IPS DF 4.7 (cell line): ENCODE measurements around the gene HES3.

Experiments
- DNase-seq: peaks from one replicate; pipeline ENCODE4 v3.0.0-alpha.2; 2013; ENCODE audit warnings: low spot score; ENCODE audit errors: extremely low read depth

HES3 gene

DNA sequence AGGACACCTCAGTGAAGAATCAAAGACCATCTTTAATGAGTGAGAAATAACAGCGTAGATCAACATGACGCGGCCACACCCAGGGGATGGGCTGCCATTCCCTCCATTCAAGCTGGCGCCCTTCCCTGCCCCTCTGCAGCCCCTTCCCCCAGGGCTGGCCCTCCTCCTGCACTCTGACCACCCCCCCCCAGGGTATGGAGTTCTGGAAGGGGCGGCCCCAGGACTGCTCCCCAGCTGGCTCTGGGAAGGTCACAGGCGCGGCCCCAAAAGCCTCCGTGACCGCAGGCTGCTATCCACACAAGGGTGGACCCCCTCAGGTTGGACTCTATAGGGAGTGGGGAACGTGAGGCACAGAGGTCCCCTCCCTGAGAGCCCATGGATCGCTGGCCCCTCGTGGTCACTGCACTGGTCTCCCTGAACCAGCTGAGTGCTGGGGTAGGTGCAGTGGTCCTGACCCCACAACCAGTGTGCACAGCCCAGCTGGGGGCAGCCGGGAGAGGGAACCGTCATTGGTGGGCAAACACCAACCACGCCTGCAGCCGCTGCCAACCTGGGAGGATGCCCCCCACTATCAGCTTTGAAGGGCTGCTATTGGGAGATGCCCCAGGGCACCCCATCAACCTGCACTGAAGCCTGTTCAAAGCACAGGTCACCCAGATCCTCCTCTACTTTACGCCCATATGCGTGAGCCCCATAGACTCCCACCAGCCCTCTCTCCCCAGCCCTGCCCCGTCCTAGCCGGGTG is 33.0 kb downstream of the HES3 start:
- no peak for DNase-seq

DNA sequence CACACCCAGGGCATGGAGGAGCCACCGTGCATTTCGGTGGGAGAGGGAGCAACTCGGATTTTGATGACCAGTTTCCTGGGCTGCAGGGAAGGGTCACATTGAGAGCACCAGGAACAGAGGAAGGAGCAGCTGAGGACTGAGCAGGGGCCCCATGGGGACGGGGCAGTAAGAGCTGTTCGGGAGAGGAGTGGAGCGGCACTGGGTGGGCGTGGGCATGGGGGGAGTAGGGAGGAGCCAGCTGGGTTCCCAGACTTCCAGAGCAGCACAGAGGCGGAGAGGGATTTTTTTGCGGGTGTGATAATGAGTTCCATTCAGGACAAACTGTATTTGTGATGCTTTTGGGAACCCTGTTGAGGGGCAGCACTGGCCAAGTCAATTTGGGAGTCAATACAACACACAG is 34.3 kb downstream of the HES3 start:
- no peak for DNase-seq

DNA sequence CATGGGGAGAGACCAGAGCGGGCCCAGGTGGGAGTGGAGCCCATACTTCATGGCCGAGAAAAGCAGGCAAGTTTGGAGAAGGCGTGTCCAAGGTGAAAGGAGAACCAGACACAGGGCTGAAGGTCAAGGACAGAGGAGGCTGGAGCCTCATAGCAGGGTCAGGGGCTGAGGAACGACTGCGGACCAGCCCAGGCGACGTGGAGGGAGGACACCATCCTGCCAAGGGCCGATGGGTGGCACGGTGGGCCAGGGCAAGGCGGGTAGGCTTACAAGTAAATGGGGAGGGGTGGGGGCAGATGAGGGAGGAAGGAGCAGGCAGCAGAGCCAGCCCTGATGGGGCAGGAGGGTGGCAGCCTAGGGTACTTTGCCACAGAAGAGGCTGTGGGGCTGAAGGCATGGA is 35.1 kb downstream of the HES3 start:
- no peak for DNase-seq

DNA sequence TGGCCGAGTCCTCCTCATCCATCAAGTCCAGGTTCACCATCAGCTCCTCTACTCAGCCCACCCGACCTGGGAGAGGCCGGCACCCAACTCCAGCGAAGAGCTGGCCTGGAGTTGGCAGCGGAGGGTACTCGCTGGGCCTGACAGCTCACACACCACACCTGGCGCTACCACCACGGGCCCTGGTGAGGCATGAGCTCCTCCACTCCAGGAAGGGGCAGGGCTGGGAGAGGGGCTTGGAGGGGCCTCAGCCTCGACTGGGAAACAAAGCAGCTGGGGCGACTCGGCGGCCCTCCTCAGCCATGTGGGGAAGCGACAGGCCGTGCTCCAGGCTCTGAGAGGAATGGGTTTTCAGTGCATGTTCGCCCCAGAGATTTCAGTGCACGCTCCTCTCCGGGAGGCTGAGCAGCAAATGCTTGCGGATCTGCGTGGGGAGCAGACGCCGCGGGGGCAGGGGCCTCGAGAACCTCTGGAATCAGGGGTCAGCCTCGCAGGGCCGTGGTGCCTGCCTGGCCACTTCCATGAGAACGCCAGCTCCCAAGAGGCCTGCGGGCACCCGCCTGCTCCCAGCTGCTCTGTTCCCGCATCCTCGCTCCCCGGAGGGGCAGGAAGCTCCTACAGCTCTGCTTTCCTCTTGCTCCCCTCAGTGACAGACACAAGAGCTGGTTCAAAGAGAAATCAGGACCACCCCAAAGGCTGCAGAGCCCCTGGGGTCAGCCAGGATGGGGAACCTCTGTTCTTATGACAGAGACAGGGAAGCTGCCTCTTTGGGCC is 35.8 kb downstream of the HES3 start:
- DNase-seq, result no peak

DNA sequence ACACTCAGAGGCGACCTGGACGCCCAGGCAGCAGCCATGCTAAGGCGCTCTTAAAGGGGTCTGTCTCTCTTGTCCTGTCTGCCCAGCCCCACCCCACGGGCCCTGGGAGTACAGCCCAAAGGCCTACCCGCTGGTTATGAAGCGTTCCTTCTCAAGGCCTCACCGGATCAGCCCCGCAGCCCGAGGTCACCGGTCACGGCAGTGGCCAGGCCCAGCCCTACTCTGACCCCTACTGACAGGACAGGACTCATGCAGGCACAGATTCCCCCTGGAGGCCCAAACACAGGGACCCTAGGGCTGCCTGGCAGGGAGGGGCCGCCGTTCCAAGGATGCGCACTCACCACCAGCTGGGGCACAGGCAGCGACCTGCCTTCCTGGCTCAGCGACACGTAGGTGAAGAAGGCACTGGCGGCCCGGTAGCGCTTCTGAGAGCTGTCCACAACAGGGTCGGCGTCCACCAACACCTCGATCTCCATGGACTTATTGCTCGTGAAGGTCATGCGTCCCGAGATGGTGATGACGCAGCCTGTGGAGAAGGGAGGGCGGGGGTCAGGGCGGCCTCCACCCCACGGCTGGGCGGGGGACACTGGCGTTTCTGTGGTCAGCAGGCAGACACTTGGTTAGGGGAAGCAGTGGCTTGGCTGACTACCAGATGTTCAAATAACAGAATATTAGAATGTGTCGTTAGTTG is 36.9 kb downstream of the HES3 start:
- DNase-seq, result no peak

DNA sequence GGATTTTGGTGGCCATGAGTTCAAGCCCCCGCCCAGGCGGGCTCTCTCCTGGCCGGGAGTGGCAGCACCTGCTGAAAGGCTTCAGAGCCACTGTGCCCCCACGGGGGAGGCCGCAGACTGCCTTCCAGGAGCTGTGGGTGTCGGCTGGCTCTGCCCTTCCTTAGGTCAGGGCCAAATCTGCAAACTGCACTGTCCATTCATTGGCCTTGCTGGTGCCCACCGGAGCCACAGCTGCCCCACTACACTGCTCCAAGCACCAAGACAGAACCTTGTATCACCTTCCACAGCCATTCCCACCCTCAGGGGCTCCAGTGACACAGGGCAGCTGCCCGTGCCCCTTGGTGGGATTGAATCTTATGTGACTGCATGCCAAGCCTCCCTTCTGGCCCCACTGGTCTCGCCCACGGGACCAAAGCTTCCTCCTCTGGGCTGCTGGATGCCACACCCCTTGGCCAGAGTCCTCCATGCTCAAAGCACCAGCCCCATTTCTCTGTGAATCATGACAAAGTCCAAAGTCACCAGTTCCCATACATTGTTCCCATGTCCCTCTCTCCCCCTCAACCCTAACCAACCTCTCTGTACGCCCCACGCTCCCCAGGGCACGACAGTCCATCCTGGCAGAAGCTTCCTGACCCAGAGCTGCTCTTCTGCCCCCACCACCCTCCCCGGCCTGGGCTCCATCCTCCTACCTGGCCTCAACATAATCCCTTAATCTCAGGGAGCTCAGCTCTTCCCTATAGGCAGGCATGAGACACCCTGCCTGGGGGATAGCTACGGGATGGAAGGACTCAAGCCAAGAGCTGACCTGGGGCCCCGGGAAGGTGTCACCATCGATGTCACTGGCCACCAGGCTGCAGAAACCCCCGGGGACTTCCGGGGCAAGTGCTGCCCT is 37.8 kb downstream of the HES3 start:
- no peak for DNase-seq

DNA sequence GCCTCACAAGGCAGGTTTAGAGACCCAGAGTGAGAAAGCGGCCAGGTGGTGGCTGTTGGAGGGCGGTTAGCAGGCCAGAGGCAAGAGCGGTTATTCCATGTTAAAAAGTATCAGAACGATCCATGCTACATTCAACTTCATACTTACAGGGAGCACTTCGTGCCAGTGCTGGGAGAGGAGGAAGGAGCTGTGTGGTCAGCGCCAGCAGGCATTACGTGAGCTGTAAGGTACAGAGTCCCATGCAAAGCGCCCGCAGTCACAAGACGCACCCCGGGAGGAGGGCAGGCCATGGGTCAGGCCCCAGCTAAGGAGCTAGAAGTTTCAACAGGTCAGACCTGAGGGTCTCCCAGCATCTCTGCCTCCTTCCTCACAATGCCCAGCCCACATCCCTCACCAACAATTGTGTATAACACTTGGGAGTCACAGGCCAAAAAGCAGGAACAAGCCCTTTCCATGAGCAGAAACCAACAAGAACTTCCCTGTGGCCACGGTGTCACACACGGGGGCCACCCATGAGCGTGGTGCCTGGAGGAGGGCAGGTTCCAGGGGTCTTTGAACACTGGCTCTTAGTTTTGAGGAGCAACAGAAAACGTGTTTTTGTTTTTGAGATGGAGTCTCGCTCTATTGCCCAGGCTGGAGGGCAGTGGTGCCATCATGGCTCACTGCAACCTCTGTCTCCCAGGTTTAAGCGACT is 38.7 kb downstream of the HES3 start:
- no peak for DNase-seq

DNA sequence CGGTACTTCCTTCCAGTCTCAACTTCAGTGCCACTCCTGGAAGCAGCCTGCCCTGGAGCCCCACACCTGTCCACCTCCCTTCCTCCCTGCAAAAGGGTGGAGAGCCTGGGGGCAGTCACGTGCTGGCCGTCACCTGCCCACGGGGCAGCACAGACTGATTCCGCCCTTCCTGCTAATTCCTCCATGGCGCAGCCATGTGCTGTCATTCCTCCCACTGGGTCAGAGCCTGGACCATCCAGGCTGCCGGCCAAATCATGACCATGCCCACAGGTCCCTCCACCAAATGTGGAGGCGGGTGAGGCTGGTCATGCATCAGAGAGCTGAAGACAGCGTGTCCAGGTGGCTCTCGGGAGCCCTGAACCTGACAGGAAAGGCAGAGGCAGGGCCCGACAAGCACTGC is 41.4 kb downstream of the HES3 start:
- no peak for DNase-seq

DNA sequence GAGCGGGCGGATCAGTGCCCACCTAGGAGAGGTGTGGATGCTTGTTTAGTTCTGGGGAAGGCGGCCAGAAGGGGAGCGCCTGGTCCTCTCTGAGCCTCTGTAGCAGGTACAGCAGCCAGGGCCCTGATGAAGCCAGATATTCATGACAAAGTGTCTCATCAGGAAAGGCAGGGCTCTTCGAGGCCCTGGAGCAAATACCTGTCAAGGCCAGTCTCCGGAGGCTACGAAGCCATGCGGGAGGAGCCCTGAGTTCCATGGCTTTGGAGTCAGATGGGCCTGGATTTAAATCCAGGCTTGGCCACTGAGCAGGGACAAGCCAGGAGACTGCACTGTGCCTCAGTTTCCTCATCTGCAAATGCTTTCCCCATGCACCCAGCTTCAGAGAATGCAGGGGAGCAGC is 42.3 kb downstream of the HES3 start:
- DNase-seq, result no peak

DNA sequence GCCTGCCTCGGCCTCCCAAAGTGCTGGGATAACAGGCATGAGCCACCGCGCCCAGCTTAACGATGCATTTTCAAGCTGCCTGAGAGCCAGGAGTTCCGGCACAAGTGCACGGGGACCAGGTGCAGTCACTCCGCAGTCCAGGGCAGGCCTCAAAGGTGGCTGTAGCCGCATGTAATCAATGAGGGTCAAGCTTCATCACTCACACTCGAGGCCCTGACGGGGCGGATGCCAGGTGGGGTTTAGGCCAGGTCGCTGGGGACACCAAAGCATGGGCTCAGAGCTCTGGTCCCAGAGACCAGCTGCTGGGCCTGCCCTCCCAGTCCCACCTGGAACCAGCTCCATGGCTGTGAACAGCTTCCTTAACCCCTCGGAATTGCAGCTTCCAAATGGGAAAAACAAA is 43.0 kb downstream of the HES3 start:
- DNase-seq, result no peak

DNA sequence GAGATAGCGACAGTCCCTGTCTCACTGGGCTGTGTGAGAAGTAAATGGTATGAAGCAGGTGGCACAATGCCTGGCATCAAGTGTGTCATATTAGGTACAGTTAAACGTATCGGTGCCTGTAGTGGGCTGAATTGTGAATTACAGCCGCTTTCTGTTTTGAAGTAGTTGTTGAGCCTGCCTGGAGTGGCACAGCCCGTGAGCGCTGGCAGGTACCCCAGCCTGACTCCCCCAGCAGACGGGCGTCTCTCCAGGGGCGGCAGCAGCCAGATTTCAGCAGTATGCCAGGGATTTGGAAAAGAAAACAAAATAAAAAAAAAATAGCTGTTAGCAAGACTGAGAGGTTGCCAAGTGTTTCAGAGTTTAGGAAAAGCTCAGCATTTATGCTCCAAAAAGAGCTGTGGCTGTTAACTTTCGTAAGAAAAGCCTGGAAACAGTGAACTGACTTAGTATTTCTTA is 43.5 kb downstream of the HES3 start:
- DNase-seq, result no peak

DNA sequence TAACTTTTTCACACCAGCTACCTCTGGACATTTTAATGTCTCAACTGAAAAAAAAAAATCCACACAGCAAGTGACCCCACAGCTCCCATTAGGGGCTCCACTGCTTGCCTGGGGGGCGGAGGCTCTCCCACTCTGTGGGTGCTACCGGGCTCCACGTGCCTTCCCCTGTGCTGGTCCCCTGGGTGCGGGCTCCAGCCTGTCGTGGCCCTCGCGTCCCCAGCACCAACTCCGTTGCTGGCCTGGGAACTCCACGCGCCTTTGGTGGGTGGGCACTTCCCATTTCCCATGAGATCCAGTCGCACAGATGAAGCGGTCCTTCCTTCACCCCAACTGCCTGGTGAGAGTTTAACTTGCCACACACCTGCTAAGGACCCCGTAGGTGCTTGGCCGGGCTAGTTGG is 44.0 kb downstream of the HES3 start:
- DNase-seq, result no peak

DNA sequence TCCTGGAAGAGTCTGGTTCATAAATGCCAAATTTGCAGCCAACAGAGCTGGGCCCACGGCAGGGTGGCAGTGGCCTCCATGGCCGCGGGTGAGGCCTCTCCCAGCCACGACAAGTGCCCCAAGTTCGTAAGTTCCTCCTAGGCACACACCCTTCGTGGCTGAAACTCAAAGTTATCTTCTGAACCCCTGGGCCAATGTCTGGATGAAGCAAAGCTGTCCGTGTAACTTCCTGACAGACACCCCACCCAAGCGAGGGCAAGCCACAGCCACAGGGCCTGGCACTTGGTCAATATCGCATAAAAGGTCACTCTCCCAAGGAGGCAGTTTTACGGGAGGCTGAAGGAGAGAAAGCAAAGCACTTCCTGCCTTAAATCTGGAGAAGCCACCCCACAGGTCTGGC is 44.7 kb downstream of the HES3 start:
- DNase-seq, result no peak

DNA sequence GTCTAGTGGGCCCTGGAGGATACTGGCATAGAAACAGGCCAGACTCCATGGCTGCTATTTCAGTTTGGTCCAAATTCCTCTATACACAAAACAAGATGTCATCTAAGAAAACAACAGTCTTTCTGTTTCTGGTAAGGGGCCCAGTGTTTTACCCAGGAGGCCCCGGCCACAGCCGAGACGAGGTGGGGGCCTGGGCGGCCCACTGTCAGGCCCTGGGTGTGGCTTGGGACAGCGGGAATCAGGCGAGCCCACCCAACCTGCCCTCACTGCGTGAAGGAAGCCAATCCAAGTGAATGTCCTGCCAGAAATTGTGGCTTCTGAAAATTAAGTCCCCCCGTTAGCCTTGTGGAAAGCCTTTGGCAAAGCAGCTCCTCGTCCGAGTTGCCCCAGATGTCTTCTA is 48.1 kb downstream of the HES3 start:
- no peak for DNase-seq

DNA sequence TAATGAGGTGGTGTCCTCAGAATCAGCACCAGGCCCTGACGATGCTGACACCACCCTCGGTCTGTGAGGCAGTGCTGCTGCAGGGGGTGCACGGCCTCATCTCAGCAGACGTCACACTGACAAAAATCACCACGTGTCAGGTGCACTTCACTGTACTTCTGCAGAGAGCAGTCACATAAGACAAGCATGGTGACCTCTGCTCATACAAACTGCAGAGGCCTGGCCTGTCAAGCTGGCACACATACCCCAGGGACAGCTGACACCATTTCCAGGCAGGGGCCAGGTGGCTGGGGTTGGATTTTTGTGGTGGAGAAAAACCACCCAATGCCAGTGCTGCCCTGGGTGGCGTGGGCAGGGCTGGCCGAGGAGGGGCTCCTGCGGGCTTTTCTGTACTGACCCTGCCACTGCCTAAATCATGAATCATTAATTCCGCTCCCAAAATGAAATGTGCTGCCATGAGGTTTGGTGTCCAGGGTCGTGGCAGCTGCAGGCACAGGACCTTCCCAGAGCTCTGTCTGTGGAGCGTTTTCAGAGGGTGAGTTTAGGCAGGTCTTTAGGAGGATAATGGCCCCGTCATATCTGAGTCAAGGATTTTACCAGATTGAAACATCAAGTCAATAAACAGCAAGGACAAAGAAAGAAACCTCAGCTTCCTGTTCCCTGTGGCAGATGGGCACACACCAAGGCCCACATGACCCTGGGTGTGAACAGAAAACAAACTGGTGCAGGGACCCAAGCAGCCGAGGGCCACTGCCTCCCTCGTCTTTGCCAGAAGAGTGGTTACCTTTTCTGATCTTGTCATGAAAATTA is 50.3 kb downstream of the HES3 start:
- DNase-seq, result no peak

DNA sequence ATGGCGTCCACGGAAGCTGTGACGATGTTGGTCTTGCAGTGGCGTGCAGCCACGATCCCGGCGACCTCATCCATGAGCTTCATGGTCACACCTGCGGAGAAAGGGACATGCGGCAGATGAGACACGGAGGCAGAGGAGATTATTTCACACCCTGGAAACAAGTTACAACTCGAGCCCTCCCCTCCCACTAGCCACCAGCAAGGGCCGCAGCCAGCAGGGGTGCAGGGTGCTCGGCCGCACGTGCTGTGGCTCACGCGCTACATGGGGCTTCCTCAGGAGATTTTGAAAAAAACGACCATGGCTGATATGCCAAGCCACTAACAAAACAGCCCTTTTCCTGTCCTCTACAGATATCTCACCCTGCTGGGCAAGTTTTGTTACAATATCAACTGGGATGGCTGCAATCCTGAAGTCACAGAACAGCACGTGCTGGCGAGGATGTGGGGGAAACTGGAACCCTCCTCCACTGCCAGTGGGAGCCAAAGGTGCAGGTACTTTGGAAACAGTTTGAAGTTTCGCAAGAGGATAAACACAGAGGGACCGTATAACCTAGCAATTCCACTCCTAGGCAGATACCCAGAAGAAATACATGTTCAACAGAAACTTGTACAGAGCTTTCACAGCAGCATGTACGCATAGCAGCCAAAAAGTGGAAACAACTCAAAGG is 51.0 kb downstream of the HES3 start:
- DNase-seq, result no peak
